Heart left ventricle (tissue), 13 donors: ENCODE results near the gene PAXX.

Source experiments
- POLR2A ChIP-seq, 2 donors: fragments of 450-650 bp; IDR thresholded peaks; one replicate each; pipeline ENCODE4 v1.6.1; 2017; ENCODE audit warnings: antibody characterized with exemption in 2 of 2, mild to moderate bottlenecking in 2 of 2, moderate library complexity in 2 of 2
- TF ChIP-seq, protein P1 (sequence below), 12 donors: fragments of 200-600 bp; sonication (generic) in 4 of 12; IDR thresholded peaks; one replicate each; pipeline versions ENCODE4 v1.5.0 to v1.8.0; 2018 to 2022; ENCODE audit warnings: antibody characterized with exemption in 12 of 12, mild to moderate bottlenecking in 5 of 12
- donor health status: ischemic (EF 13 %, LVEDD 7.1; RV severe dilation, severe dysfunction).
- donor health status: DM: no; HTN: yes; CAD: no.
- donor health status: DM: no; HTN: no; CAD: no.
- donor health status: ischemic (EF 25% LVEDD 6.9; RV normal size, moderate dysfunction).
- donor health status: ischemic (EF 25% LVEDD 5.7; RV mildly dilated, moderate dysfunction).
- donor health status: ischemic (EF 35%, LVEDD 5.7; RV mildly dilated, moderate dysfunction).
- donor health status: nonischemic (EF 11% LVEDD 7.7; RV severe dilation, severe dysfunction).
- donor health status: DM: yes; HTN: yes; CAD: no.
- donor health status: PGD.
- donor health status: ischemic (EF 29% LVEDD 5.4; RV normal size, mild dysfunction).
- donor health status: nonischemic (EF 23%, LVEDD 6.1; RV moderate dilation, normal function).

DNA sequence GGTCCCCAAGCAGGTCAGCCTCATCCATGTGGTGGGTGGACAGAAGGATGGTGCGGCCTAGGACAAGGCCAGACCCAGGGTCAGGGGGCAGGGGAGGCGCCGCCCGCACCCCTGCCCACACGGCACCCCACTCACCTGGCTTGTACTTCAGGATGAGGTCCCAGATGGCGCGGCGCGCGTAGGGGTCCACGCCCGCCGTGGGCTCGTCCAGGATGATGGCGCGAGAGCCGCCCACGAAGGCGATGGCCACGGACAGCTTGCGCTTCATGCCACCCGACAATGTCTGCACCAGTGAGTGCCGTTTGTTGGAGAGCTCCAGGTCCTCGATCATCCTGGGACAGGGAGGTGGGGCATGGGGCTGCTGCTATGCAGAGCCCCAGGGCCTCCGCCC, 23.3 kb downstream of the PAXX start:
- TF ChIP-seq, protein P1, sequence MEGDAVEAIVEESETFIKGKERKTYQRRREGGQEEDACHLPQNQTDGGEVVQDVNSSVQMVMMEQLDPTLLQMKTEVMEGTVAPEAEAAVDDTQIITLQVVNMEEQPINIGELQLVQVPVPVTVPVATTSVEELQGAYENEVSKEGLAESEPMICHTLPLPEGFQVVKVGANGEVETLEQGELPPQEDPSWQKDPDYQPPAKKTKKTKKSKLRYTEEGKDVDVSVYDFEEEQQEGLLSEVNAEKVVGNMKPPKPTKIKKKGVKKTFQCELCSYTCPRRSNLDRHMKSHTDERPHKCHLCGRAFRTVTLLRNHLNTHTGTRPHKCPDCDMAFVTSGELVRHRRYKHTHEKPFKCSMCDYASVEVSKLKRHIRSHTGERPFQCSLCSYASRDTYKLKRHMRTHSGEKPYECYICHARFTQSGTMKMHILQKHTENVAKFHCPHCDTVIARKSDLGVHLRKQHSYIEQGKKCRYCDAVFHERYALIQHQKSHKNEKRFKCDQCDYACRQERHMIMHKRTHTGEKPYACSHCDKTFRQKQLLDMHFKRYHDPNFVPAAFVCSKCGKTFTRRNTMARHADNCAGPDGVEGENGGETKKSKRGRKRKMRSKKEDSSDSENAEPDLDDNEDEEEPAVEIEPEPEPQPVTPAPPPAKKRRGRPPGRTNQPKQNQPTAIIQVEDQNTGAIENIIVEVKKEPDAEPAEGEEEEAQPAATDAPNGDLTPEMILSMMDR (IDR thresholded peaks at IDR 0.05): no peak
- TF ChIP-seq POLR2A (IDR thresholded peaks at IDR 0.05): no peak
